GM10248 (cell line): Measurements from ENCODE around the gene TBC1D1.
"Not testable (repeated sequence)": the region's sequence is repeated elsewhere in the genome, so short reads cannot be mapped to it uniquely, and the experiment has no call there.

Experiments
- CTCF ChIA-PET: fragments of 300-600 bp; sonication (Branson Sonifier 250); formaldehyde crosslinking; extraction: SDS; loops from one replicate; lab custom pipeline; 2021; ENCODE audit warnings: antibody characterized with exemption; lab: Yijun Ruan, JAX
- POLR2A ChIA-PET: fragments of 350-650 bp; sonication (Branson Sonifier 250); formaldehyde crosslinking; extraction: SDS; loops from one replicate; lab custom pipeline; 2020; ENCODE audit warnings: antibody characterized with exemption; lab: Yijun Ruan, JAX
- DNase-seq: peaks from one replicate; pipeline ENCODE4 v3.0.0; 2012; ENCODE audit errors: extremely low spot score
- CTCF ChIP-seq: IDR thresholded peaks from 2 replicates; pipeline ENCODE4 v1.5.1; 2012; ENCODE audit warnings: mild to moderate bottlenecking, low read depth; ENCODE audit errors: extremely low read depth, missing control alignments, control extremely low read depth

Gene TBC1D1

GRCh38 chr4:38020386-38020785 lies 129.5 kb downstream of the TBC1D1 start:
- ChIA-PET CTCF (interaction anchor here (1.0 kb wide), 1 partner anchor 42 kb away, joined by 3 read pairs; no protein-coding TSS in a partner anchor), POLR2A (no interaction called here)
- TF ChIP-seq CTCF, result no peak
- no peak for DNase-seq

- CTCF ChIA-PET, result interaction anchor here (1.0 kb wide), 1 partner anchor 43 kb away, joined by 3 read pairs; no protein-coding TSS in a partner anchor
- DNase-seq, POLR2A ChIA-PET: not testable (repeated sequence)
These were observed 130.1 kb downstream of the TBC1D1 start for GRCh38 chr4:38020961-38021360.

- ChIA-PET POLR2A (no interaction called here), CTCF (interaction anchor here (1.3 to 1.8 kb wide), 2 partner anchors 14 to 419 kb away, joined by 3 to 6 read pairs; no protein-coding TSS in a partner anchor)
- TF ChIP-seq CTCF, result no peak
- no peak for DNase-seq
These were observed 130.9 kb downstream of the TBC1D1 start for GRCh38 chr4:38021751-38022150.

GRCh38 chr4:38023347-38024205 lies 132.7 kb downstream of the TBC1D1 start:
- ChIA-PET CTCF (interaction anchor here (1.3 to 1.8 kb wide), 2 partner anchors 12 to 421 kb away, joined by 3 to 6 read pairs; no protein-coding TSS in a partner anchor), POLR2A (no interaction called here)
- TF ChIP-seq CTCF, result no peak
- no peak for DNase-seq

GRCh38 chr4:38024206-38024509 lies 133.3 kb downstream of the TBC1D1 start:
- no peak for TF ChIP-seq CTCF
- CTCF ChIA-PET, result no interaction called here
- POLR2A ChIA-PET, result no interaction called here
- DNase-seq, result no peak

- DNase-seq, result no peak
- ChIA-PET POLR2A (no interaction called here), CTCF (interaction anchor here (1.3 to 2.5 kb wide), 4 partner anchors 10 to 294 kb away, joined by 3 to 10 read pairs (median 4); no protein-coding TSS in a partner anchor)
- no peak for TF ChIP-seq CTCF
These were observed 134.8 kb downstream of the TBC1D1 start for GRCh38 chr4:38025665-38026064.

- TF ChIP-seq CTCF, result no peak
- no peak for DNase-seq
- ChIA-PET CTCF (interaction anchor here (1.3 to 2.5 kb wide), 4 partner anchors 9 to 293 kb away, joined by 3 to 10 read pairs (median 4); no protein-coding TSS in a partner anchor), POLR2A (no interaction called here)
These were observed 135.4 kb downstream of the TBC1D1 start for GRCh38 chr4:38026158-38026740.
